Measurements from ENCODE around the gene STN1.

DNA sequence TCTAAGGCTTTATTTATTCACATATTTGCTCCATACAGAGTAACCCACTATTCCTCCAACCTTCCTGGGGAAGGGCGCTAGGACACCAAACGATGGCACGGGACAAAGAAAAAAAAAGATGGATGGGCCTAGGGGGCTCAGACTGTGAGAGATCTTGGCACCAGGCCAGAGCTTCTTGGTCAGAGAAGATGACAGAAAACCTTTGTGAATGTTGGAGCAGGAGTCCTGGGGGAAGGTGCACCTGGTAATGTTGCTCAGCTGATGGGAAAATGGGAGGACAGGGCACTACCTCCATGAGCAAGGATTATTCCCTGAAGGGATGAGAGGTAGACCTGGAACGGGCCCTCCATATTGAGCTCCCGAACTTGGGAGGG lies 61.2 kb downstream of the STN1 start:
- TF ChIP-seq, protein P1, sequence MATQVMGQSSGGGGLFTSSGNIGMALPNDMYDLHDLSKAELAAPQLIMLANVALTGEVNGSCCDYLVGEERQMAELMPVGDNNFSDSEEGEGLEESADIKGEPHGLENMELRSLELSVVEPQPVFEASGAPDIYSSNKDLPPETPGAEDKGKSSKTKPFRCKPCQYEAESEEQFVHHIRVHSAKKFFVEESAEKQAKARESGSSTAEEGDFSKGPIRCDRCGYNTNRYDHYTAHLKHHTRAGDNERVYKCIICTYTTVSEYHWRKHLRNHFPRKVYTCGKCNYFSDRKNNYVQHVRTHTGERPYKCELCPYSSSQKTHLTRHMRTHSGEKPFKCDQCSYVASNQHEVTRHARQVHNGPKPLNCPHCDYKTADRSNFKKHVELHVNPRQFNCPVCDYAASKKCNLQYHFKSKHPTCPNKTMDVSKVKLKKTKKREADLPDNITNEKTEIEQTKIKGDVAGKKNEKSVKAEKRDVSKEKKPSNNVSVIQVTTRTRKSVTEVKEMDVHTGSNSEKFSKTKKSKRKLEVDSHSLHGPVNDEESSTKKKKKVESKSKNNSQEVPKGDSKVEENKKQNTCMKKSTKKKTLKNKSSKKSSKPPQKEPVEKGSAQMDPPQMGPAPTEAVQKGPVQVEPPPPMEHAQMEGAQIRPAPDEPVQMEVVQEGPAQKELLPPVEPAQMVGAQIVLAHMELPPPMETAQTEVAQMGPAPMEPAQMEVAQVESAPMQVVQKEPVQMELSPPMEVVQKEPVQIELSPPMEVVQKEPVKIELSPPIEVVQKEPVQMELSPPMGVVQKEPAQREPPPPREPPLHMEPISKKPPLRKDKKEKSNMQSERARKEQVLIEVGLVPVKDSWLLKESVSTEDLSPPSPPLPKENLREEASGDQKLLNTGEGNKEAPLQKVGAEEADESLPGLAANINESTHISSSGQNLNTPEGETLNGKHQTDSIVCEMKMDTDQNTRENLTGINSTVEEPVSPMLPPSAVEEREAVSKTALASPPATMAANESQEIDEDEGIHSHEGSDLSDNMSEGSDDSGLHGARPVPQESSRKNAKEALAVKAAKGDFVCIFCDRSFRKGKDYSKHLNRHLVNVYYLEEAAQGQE (IDR thresholded peaks at IDR 0.05; ENCODE audit: low read depth) = no peak
- TF ChIP-seq YY1 (IDR thresholded peaks at IDR 0.05; ENCODE audit: low read depth) (no peak), NFIC (IDR thresholded peaks at IDR 0.05) (no peak), FOXM1 (IDR thresholded peaks at IDR 0.05; ENCODE audit: borderline replicate concordance, low read depth) (no peak), CEBPB (IDR thresholded peaks at IDR 0.05) (no peak), TCF12 (IDR thresholded peaks at IDR 0.05; ENCODE audit: low read depth) (no peak), TAF1 (IDR thresholded peaks at IDR 0.05; ENCODE audit: low read depth) (no peak), RAD21 (IDR thresholded peaks at IDR 0.05; ENCODE audit: low read depth) (no peak), EP300 (IDR thresholded peaks at IDR 0.05; ENCODE audit: borderline replicate concordance) (no peak), ZBTB7A (IDR thresholded peaks at IDR 0.05; ENCODE audit: low read depth) (no peak), TEAD4 (IDR thresholded peaks at IDR 0.05) (no peak)
- TF ChIP-seq, protein P2, sequence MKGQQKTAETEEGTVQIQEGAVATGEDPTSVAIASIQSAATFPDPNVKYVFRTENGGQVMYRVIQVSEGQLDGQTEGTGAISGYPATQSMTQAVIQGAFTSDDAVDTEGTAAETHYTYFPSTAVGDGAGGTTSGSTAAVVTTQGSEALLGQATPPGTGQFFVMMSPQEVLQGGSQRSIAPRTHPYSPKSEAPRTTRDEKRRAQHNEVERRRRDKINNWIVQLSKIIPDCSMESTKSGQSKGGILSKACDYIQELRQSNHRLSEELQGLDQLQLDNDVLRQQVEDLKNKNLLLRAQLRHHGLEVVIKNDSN (IDR thresholded peaks at IDR 0.05) = no peak
- TF ChIP-seq, protein P3, sequence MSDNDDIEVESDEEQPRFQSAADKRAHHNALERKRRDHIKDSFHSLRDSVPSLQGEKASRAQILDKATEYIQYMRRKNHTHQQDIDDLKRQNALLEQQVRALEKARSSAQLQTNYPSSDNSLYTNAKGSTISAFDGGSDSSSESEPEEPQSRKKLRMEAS (IDR thresholded peaks at IDR 0.05) = no peak
